ENCODE measurements around the gene EPB41L2.

EPB41L2 gene

GRCh38 chr6:131054392-131055250, 8.4 kb downstream of the EPB41L2 start:
- Mint-ChIP-seq H3K4me3 (no peak overlapping the region), H3K36me3 (ENCODE audit: low read depth) (peaks cover 8% of the 10 kb centered on the region), H3K9me3 (peaks cover 32% of the 10 kb centered on the region), H3K27me3 (ENCODE audit: low read depth) (peaks cover 2% of the 10 kb centered on the region), H3K27ac (no peak overlapping the region), H3K4me1 (ENCODE audit: low read depth) (no peaks in the 10 kb centered on the region)
- no peak for DNase-seq (ENCODE audit: low spot score)

- Mint-ChIP-seq H3K4me1 (ENCODE audit: low read depth) (no peaks in the 10 kb centered on the region), H3K27ac (no peak overlapping the region), H3K27me3 (ENCODE audit: low read depth) (no peaks in the 10 kb centered on the region), H3K9me3 (peaks cover 32% of the 10 kb centered on the region), H3K4me3 (no peak overlapping the region), H3K36me3 (ENCODE audit: low read depth) (peaks cover 8% of the 10 kb centered on the region)
- no peak for DNase-seq (ENCODE audit: low spot score)
Observed at GRCh38 chr6:131053546-131054240, 9.4 kb downstream of the EPB41L2 start.

- H3K36me3 Mint-ChIP-seq (ENCODE audit: low read depth) = peaks cover 8% of the 10 kb centered on the region
- DNase-seq (ENCODE audit: low spot score) = no peak
- no peak overlapping the region for H3K27ac Mint-ChIP-seq
- H3K4me3 Mint-ChIP-seq = no peak overlapping the region
- peaks cover 31% of the 10 kb centered on the region for H3K9me3 Mint-ChIP-seq
- H3K4me1 Mint-ChIP-seq (ENCODE audit: low read depth) = no peaks in the 10 kb centered on the region
- H3K27me3 Mint-ChIP-seq (ENCODE audit: low read depth) = no peaks in the 10 kb centered on the region
Observed at GRCh38 chr6:131052181-131052580, 10.9 kb downstream of the EPB41L2 start.

DNA sequence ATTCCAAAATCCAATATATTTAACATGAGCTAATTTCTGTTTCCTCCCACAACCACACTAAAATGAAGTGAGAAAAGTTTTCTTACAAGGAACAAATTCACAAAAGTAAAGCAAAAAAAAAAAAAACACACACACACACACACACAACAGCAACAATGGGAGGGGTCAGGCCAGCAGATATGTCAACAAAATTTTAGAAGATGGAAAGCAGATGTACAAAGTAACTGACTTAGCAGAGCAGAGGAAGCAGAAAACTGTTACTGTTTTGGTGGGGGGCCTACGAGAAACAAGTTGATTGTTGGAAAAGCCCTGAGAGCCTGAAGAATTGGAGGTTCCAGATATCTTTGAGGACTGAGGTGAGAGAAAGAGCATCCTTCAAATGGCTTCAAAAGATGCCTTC, 11.7 kb downstream of the EPB41L2 start:
- no peak overlapping the region for H3K27ac Mint-ChIP-seq
- DNase-seq (ENCODE audit: low spot score) = no peak
- H3K4me1 Mint-ChIP-seq (ENCODE audit: low read depth) = no peaks in the 10 kb centered on the region
- H3K36me3 Mint-ChIP-seq (ENCODE audit: low read depth) = peaks cover 8% of the 10 kb centered on the region
- H3K9me3 Mint-ChIP-seq = peaks cover 25% of the 10 kb centered on the region
- H3K4me3 Mint-ChIP-seq = no peak overlapping the region
- no peaks in the 10 kb centered on the region for H3K27me3 Mint-ChIP-seq (ENCODE audit: low read depth)

DNA sequence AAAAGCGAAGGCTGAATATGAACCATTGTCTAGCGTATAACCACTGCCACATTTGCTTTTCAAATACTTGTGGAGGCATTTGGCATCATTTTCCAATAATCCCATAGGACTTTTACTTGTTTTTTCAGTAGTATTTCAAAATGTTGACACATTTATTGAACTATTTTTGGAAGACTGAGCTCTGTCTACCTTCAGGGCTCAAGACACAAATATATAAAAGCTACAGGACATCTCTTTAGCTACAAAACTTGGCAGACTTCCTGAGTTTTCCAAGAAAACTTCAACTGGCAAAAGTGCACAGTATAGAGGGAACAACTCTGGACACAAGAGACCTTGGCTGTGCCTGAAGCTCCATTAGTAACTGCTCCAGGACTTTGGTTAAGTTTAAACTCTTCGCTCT, 13.4 kb downstream of the EPB41L2 start:
- Mint-ChIP-seq H3K9me3 (peaks cover 13% of the 10 kb centered on the region), H3K27ac (no peak overlapping the region), H3K27me3 (ENCODE audit: low read depth) (peaks cover under 1% of the 10 kb centered on the region), H3K4me3 (no peak overlapping the region), H3K4me1 (ENCODE audit: low read depth) (no peaks in the 10 kb centered on the region), H3K36me3 (ENCODE audit: low read depth) (peaks cover 8% of the 10 kb centered on the region)
- DNase-seq (ENCODE audit: low spot score) = no peak

GRCh38 chr6:131048933-131049515, 14.0 kb downstream of the EPB41L2 start:
- no peak overlapping the region for H3K4me3 Mint-ChIP-seq
- H3K27ac Mint-ChIP-seq = no peak overlapping the region
- peaks cover 7% of the 10 kb centered on the region for H3K9me3 Mint-ChIP-seq
- H3K36me3 Mint-ChIP-seq (ENCODE audit: low read depth) = peaks cover 2% of the 10 kb centered on the region
- no peak for DNase-seq (ENCODE audit: low spot score)
- H3K27me3 Mint-ChIP-seq (ENCODE audit: low read depth) = peaks cover 1% of the 10 kb centered on the region
- H3K4me1 Mint-ChIP-seq (ENCODE audit: low read depth) = no peaks in the 10 kb centered on the region

DNA sequence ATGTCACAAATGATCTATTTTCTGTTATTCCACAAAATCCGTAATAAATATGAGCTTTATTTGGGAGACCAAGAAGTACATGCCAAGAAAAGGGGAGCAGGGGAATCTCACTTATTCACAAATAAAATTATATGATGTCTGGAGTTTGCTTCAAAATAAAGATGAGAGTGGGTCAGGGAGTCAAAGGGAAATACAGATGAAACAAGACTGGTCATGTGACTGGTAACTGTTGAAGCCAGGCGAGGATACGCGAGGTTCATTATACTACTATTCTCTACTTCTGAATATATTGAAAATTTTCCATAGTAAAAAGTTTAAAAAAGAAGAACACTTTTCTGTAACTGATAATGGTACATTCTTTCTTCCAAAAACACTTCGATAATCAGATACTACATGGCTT, 14.6 kb downstream of the EPB41L2 start:
- Mint-ChIP-seq H3K27me3 (ENCODE audit: low read depth) (peaks cover 1% of the 10 kb centered on the region), H3K9me3 (peaks cover 4% of the 10 kb centered on the region), H3K36me3 (ENCODE audit: low read depth) (no peaks in the 10 kb centered on the region), H3K4me1 (ENCODE audit: low read depth) (no peaks in the 10 kb centered on the region), H3K27ac (no peak overlapping the region), H3K4me3 (no peak overlapping the region)
- no peak for DNase-seq (ENCODE audit: low spot score)

- Mint-ChIP-seq H3K27me3 (ENCODE audit: low read depth) (peaks cover 1% of the 10 kb centered on the region), H3K36me3 (ENCODE audit: low read depth) (no peaks in the 10 kb centered on the region), H3K27ac (no peak overlapping the region), H3K9me3 (no peaks in the 10 kb centered on the region), H3K4me1 (ENCODE audit: low read depth) (no peaks in the 10 kb centered on the region), H3K4me3 (no peak overlapping the region)
- DNase-seq (ENCODE audit: low spot score) = no peak
Observed at GRCh38 chr6:131045139-131045538, 17.9 kb downstream of the EPB41L2 start.

DNA sequence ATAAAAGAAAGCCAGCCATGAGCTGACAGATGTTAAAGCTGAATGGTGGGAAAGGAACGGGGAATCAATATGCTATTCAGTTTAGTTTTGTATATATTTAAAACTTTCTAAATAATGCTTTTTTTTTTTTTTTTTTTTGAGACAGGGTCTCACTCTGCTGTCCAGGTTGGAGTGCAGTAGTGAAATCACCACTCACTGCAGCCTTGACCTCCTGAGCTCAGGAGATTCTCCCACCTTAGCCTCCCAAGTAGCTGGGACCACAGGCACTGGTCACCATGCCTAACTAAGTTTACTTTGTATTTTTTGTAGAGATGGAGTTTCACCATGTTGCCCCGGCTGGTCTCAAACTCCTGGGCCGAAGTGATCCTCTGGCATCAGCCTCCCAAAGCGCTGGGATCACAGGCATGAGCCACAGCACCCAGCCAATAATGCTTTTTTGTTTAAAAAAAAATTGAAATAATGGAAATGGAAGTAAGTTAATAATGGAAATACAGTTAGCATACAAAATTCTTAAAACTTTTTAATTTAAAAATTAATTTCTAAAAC, 19.1 kb downstream of the EPB41L2 start:
- H3K36me3 Mint-ChIP-seq (ENCODE audit: low read depth) = no peaks in the 10 kb centered on the region
- no peak overlapping the region for H3K27ac Mint-ChIP-seq
- H3K4me1 Mint-ChIP-seq (ENCODE audit: low read depth) = no peaks in the 10 kb centered on the region
- no peak overlapping the region for H3K4me3 Mint-ChIP-seq
- no peaks in the 10 kb centered on the region for H3K9me3 Mint-ChIP-seq
- H3K27me3 Mint-ChIP-seq (ENCODE audit: low read depth) = peaks cover 1% of the 10 kb centered on the region
- DNase-seq (ENCODE audit: low spot score) = no peak

- no peak for DNase-seq (ENCODE audit: low spot score)
- Mint-ChIP-seq H3K27ac (no peak overlapping the region), H3K4me3 (no peak overlapping the region), H3K4me1 (ENCODE audit: low read depth) (no peaks in the 10 kb centered on the region), H3K27me3 (ENCODE audit: low read depth) (peaks cover 1% of the 10 kb centered on the region), H3K9me3 (no peaks in the 10 kb centered on the region), H3K36me3 (ENCODE audit: low read depth) (no peaks in the 10 kb centered on the region)
Observed at GRCh38 chr6:131042664-131043063, 20.4 kb downstream of the EPB41L2 start.

DNA sequence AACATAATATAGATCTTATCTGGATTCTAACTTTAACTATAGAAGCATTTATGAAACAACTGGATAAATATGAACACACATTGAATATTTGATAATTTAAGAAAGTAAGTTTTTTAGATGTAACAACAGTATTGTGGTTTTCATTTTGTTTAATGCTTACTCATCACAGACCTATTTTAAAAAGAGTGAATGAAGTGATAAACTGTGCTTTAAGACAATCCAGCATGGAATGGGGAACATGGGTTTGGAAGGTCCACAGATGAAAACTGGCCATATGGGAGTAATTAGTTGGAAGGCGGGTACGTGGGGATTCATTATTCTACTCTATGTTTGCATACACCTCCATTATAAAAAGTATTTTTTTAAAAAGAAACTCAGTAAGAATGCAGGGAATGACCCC, 21.2 kb downstream of the EPB41L2 start:
- no peak for DNase-seq (ENCODE audit: low spot score)
- no peaks in the 10 kb centered on the region for H3K9me3 Mint-ChIP-seq
- H3K27me3 Mint-ChIP-seq (ENCODE audit: low read depth) = peaks cover 1% of the 10 kb centered on the region
- H3K36me3 Mint-ChIP-seq (ENCODE audit: low read depth) = no peaks in the 10 kb centered on the region
- H3K4me3 Mint-ChIP-seq = no peak overlapping the region
- H3K4me1 Mint-ChIP-seq (ENCODE audit: low read depth) = no peaks in the 10 kb centered on the region
- H3K27ac Mint-ChIP-seq = no peak overlapping the region

GRCh38 chr6:131040866-131041265, 22.2 kb downstream of the EPB41L2 start:
- H3K4me1 Mint-ChIP-seq (ENCODE audit: low read depth) = no peaks in the 10 kb centered on the region
- peaks cover 1% of the 10 kb centered on the region for H3K27me3 Mint-ChIP-seq (ENCODE audit: low read depth)
- no peak for DNase-seq (ENCODE audit: low spot score)
- no peaks in the 10 kb centered on the region for H3K36me3 Mint-ChIP-seq (ENCODE audit: low read depth)
- H3K4me3 Mint-ChIP-seq = no peak overlapping the region
- H3K9me3 Mint-ChIP-seq = no peaks in the 10 kb centered on the region
- no peak overlapping the region for H3K27ac Mint-ChIP-seq

DNA sequence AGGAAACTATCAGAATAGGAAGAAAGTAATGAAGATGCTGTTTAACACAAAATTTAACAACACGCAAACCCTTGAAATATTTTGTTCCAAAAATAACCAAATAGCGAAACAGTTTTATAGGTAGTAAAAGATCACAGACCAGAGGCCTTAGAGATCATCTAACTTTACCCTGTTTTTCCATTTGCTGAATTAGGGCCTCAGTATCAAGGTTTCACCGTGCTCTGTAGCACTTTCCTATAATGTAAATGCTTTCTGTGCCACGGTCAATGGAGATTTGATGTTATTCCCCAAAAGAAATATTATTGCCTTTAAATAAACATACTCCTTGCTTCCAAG, 23.7 kb downstream of the EPB41L2 start:
- no peak overlapping the region for H3K27ac Mint-ChIP-seq
- no peaks in the 10 kb centered on the region for H3K27me3 Mint-ChIP-seq (ENCODE audit: low read depth)
- no peaks in the 10 kb centered on the region for H3K9me3 Mint-ChIP-seq
- no peaks in the 10 kb centered on the region for H3K4me1 Mint-ChIP-seq (ENCODE audit: low read depth)
- no peak overlapping the region for H3K4me3 Mint-ChIP-seq
- no peak for DNase-seq (ENCODE audit: low spot score)
- no peaks in the 10 kb centered on the region for H3K36me3 Mint-ChIP-seq (ENCODE audit: low read depth)

Data from T-helper 2 cell treated with Interferon-gamma antibody and Interleukin-4, amounts not matched to agents 5 μg/mL and 100 μg/mL, for 36 hours (primary cell).